Glomerular visceral epithelial cell (primary cell): ENCODE measurements around the gene TANC1.

Experiments used
- DNase-seq: peaks from one replicate; pipeline ENCODE4 v3.0.0-alpha.2; 2016; ENCODE audit errors: extremely low spot score

Gene TANC1

GRCh38 chr2:159195697-159196096 is 227.3 kb downstream of the TANC1 start:
- no peak for DNase-seq

- no peak for DNase-seq
These were observed 228.0 kb downstream of the TANC1 start for GRCh38 chr2:159196393-159196925.

GRCh38 chr2:159199236-159199635 is 230.8 kb downstream of the TANC1 start:
- no peak for DNase-seq

- no peak for DNase-seq
These were observed 231.5 kb downstream of the TANC1 start for GRCh38 chr2:159199761-159200465.

- no peak for DNase-seq
These were observed 232.1 kb downstream of the TANC1 start for GRCh38 chr2:159200498-159200897.

DNA sequence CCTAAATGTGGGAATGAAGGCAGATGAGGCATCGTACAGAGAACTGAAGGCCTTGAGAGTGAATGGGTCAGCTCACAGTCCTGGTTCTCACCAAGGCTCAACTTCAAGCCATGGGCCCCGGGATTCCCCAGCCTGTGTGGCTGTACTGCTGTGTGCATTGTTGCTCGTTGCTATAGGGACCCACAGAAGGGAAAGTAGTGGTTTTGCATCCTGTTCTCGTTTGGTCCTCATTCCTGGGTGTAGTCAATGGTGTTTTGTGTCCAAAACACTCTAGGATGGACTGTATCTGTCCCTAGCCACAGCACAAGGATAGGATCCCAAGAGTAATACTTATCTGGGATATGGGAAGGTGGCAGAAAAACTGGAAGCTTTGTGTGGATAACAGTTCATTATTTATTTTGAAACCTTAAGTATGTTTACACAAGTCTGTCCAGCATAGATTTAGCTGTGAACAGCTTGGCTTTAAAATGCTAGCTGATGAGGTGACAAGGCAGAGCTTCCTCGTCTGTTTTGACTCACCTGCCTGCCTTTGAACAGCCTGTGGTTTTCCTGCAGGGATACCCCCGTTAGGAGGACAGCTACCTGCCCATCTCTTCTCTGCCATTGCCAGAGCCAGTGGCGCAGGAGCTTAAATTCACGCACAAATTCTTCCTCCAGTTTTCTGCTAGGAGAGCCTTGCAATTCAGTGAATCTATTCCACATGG is 233.1 kb downstream of the TANC1 start:
- DNase-seq, result peak; percentile 58

DNA sequence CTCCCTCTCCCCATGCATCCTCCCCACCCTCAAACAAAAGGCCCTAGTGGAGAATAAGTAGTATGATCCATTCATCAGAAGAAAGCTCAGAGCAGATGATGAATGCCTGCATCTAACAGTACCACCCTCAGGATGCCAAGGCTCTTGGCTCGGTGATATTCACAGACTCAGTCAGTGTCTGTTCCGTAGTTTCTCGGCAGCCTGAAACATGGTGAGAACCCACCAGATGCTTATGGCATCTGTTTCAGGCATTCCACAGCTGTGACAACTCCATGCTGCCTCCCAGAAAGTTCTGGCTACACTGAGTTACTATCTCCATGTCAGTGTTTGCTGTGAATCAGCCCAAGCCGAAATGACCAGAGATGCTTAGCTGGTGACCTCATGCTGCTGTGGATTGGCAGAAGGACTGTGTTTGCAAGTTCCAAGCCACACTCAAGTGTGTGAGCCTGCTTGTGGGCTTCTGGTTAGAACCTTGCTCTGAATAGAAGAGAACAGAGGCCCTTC is 234.2 kb downstream of the TANC1 start:
- peak; percentile 96 for DNase-seq

- DNase-seq, result no peak
These were observed 236.1 kb downstream of the TANC1 start for GRCh38 chr2:159204381-159205144.

DNA sequence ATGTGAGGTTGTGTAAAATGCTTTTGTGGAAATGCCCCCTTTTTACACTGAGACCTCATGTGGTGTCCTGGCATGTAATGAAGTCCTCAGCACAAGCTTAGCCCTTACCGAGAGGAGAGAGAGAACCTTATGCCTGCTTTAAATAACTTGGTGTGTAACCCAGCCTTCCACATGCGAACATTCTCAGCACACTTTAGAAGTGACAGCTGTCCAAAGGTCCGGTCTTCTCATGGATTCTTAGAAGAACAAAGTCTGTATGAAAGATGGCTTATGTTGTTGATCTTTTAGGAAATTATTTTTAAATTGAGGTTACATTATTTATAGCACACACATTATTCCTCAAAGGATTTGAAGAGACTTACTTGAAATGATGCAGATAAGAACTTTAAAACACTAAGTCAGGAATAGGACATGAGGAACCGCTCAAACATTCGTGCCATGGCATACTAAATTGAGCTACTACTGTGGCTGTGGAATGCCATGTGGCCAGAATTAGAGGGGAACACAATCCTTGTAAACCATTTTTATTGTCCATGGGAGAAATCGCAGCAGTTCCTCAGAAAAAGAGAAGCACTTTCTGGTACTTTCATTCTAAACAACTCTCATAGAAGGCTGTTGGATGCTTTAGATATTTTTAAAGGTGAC is 238.4 kb downstream of the TANC1 start:
- DNase-seq, result no peak

DNA sequence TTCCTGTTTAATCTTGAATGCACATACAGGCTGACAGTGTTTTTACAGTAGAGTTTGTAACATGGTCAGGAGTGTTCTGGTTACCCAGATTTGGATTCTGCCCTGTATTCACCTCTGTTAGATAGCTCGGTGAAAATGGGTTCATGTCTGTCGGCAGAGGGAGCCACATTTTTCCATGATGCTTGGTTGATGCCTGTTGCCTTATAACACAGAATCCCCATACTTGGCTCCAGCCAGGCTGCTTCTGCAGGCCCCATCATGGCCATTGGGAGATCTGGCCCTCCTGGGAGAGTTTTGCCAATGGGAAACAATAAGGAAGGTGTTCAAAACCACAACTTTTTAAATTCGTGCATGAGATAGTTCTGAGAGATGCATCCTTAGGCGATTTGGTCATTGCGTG is 240.0 kb downstream of the TANC1 start:
- DNase-seq, result no peak

GRCh38 chr2:159209341-159210306 is 241.2 kb downstream of the TANC1 start:
- no peak for DNase-seq

- DNase-seq, result no peak
These were observed 243.3 kb downstream of the TANC1 start for GRCh38 chr2:159211447-159212396.

DNA sequence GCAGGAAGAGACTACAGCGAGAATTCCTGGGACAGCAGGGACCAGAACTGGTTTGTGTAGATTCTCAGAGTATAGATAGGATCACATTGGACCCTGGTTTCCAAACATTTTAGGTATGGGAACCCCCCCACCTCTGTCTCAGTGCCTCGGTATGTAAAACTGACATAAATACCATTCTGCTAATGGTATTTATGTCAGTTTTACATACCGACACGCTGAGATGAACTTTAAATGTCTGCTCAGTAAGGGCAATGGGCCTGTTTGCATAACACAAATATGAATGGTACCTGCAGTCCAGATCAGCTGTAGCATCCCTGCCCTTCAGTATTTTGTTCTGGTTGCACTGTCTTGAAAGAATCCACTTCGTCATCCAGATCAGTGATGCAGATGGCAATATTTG is 244.9 kb downstream of the TANC1 start:
- DNase-seq, result no peak

- no peak for DNase-seq
These were observed 246.0 kb downstream of the TANC1 start for GRCh38 chr2:159214325-159214865.

DNA sequence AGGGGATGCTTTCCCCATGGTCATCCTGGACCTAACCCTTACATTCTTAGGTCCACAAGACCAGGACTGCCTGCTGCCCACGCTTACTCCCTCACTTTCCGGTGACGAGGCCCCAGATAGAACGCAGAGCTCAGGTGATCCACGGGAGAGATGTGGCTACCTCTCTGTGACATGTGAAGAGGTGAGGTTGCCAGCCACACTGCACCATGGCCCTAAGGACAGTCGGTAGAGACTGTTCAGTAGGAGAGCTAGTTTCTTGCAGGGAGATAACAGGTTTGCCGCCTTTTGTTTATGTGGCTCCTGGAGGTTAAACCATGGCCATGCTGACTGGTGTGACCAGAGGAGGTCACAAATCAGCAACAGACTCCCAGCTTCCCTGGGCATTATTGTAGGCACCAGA is 246.7 kb downstream of the TANC1 start:
- no peak for DNase-seq

DNA sequence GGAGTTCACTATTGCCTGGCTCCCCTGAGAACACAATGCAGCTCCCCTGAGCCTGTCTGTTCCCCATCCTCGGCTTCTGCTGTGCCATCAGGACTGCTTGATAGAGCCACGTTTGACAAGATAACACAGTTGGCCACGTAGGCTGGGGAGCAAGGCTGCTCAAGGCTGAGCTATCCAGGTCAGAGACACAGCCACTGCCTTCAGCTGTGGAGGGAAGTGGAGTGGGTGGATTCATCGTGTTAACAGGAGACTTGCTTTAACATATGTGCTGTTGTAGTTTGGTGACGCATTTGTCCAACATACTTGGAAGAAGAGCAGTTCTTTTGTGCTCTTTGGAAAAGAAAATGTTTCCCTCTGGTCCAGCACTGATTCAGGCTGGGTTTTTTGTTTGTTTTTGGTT is 249.2 kb downstream of the TANC1 start:
- no peak for DNase-seq

DNA sequence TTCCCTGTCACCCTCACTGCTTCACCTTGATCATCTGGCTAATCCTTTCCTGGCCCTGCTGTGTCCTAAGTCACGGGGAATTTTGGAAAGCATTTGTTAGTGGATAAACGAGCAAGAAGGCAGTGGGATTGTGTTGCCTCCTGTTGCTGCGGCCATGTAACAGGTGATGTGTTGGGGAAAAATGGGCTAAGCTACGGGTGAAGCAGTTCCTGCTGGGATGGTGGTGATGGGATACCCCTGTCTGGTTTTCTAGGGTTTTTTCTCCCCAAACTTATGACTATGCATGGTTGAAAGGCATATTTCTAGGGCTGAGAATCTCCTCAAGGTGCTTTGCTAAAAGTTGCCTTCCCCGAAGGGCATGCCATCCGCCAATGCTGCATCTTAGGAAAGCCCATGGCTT is 249.9 kb downstream of the TANC1 start:
- DNase-seq, result no peak

DNA sequence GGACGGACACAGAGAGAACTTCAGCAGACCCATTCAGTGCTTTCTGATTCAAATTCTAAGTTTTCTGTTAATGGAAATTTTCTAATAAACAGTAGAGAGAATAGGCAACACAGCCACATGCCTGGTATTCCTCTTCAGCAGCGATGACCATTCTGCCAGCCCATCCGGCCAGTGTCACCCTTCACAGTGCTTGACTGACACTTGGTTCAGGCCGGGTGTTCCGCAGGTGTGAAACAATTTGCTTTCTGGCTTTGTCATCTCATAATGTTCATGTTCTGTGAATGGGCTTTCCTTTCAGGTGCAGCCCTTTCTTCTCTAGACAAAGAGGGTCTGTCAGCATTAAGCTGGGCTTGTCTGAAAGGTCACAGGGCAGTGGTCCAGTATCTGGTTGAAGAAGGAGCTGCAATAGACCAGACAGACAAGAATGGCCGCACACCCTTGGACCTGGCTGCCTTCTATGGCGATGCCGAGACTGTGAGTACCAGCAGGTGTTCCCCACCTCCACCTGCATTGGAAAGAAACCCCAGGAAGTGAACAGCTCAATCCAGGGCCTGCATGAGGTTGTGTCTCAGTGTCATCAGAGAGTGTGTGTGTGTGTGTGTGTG is 251.1 kb downstream of the TANC1 start:
- DNase-seq, result no peak
